NCI-H146 treated with DMSO at 0.1 percent for 48 hours (cell line): Measurements from ENCODE around the gene TRPC5OS.

ENCODE experiments used
- DNase-seq: peaks from one replicate; lab custom pipeline; 2025; ENCODE audit not compliant: unreplicated experiment; lab: John Stamatoyannopoulos, UW

Gene TRPC5OS

GRCh38 chrX:111892375-111892774 lies 16.4 kb downstream of the TRPC5OS start:
- DNase-seq: no peak

GRCh38 chrX:111896148-111896547 lies 20.2 kb downstream of the TRPC5OS start:
- DNase-seq: no peak

- no peak for DNase-seq
Measured at GRCh38 chrX:111914398-111915090, 38.6 kb downstream of the TRPC5OS start.

GRCh38 chrX:111917591-111917990 lies 41.6 kb downstream of the TRPC5OS start:
- no peak for DNase-seq

- no peak for DNase-seq
Measured at GRCh38 chrX:111928456-111928855, 52.5 kb downstream of the TRPC5OS start.
